Upper lobe of right lung (tissue), 1 donor: ENCODE data around the gene ATG101. TPM values are rescaled to one million over a fixed set of nuclear protein-coding genes. Genes with fewer than 3 reads are reported as not detected.
A peak's percentile ranks its signal among the peaks of the same experiment; 100 is the strongest.

Source experiments
- ATAC-seq: fragments of 200-7000 bp; cut with Tn5 transposase; one replicate; pipeline ENCODE4 v1.9.1; 2020; ENCODE audit warnings: mild to moderate bottlenecking, moderate library complexity
- DNase-seq: peaks from one replicate; pipeline ENCODE4 v3.0.0-alpha.2; 2020
- H3K27ac ChIP-seq: fragments of 200-600 bp; one replicate; pipeline ENCODE4 v1.8.0; 2022
- H3K27me3 ChIP-seq: fragments of 200-600 bp; one replicate; pipeline ENCODE4 v1.8.0; 2022; ENCODE audit warnings: mild to moderate bottlenecking
- H3K36me3 ChIP-seq: fragments of 200-600 bp; one replicate; pipeline ENCODE4 v1.8.0; 2022
- H3K4me1 ChIP-seq: fragments of 200-600 bp; one replicate; pipeline ENCODE4 v1.8.0; 2022
- H3K4me3 ChIP-seq: fragments of 200-600 bp; one replicate; pipeline ENCODE4 v1.8.0; 2022; ENCODE audit warnings: mild to moderate bottlenecking
- H3K9me3 ChIP-seq: fragments of 200-600 bp; one replicate; pipeline ENCODE4 v1.8.0; 2022
- intact Hi-C: fragments of 100-400 bp; cut with DNase I; formaldehyde crosslinking; loops from one replicate; pipeline ENCODE4 v1.11.0; 2022
- total RNA-seq: library from RNA; stranded (reverse); fragmentation: NEBNext Ultra II Directional; extraction: Animal tissue kit (Norgen Biotek cat#: 25700); gene quantifications from one replicate; pipeline ENCODE4 v1.2.1, GENCODE V29; 2021
- TF ChIP-seq, protein P1 (sequence below): fragments of 200-600 bp; IDR thresholded peaks from one replicate; pipeline ENCODE4 v1.8.0; 2022; ENCODE audit warnings: antibody characterized with exemption
- donor health status: DM: no; HTN: yes; CAD: no; lungs with severe emphysema.

The ATG101 gene
- total RNA-seq, 1 donor from 2014 or later = 37.3 TPM

DNA sequence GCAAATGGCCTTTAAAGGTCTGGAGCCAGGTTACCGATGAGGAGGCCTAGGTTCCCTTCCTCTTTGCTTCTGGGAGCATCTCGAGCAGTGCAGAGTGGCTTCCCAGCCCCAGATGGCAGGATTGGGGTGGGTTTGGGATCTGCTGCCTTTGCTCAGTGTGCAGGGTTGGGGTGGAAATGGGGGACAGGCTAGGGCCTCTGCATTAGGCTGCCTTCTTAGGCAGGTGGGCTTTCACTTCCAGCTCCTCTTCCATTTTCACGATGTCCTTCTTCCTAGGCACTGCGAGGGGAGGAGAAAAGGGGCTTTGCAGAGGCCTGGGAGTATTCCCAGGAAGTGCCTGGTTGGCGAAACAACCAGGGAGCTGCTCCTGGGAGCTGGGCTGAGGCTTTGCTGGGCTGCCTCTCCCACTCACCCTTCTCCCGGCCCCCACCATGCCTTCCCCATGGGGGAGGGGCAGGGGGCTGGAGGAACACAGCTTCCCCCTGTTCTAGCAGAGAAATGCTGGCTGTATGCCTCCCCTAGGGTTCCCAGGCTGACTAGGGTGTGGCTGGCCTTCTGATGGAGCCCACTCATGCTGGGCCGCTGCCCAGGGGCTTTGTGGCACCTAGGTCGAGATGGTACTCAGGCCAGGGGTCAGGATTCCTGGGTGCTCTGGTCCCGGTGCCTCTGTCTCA is 16.1 kb upstream of the ATG101 start:
- ATAC-seq (no peak), DNase-seq (no peak)
- intact Hi-C loops = no loop called here
- Histone ChIP-seq H3K4me1 (peaks cover 11% of the 10 kb centered on the region), H3K36me3 (peaks cover 35% of the 10 kb centered on the region), H3K27me3 (no peaks in the 10 kb centered on the region), H3K4me3 (peak overlapping the region; percentile 63), H3K9me3 (no peaks in the 10 kb centered on the region), H3K27ac (no peak overlapping the region)
- TF ChIP-seq, protein P1, sequence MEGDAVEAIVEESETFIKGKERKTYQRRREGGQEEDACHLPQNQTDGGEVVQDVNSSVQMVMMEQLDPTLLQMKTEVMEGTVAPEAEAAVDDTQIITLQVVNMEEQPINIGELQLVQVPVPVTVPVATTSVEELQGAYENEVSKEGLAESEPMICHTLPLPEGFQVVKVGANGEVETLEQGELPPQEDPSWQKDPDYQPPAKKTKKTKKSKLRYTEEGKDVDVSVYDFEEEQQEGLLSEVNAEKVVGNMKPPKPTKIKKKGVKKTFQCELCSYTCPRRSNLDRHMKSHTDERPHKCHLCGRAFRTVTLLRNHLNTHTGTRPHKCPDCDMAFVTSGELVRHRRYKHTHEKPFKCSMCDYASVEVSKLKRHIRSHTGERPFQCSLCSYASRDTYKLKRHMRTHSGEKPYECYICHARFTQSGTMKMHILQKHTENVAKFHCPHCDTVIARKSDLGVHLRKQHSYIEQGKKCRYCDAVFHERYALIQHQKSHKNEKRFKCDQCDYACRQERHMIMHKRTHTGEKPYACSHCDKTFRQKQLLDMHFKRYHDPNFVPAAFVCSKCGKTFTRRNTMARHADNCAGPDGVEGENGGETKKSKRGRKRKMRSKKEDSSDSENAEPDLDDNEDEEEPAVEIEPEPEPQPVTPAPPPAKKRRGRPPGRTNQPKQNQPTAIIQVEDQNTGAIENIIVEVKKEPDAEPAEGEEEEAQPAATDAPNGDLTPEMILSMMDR = no peak

DNA sequence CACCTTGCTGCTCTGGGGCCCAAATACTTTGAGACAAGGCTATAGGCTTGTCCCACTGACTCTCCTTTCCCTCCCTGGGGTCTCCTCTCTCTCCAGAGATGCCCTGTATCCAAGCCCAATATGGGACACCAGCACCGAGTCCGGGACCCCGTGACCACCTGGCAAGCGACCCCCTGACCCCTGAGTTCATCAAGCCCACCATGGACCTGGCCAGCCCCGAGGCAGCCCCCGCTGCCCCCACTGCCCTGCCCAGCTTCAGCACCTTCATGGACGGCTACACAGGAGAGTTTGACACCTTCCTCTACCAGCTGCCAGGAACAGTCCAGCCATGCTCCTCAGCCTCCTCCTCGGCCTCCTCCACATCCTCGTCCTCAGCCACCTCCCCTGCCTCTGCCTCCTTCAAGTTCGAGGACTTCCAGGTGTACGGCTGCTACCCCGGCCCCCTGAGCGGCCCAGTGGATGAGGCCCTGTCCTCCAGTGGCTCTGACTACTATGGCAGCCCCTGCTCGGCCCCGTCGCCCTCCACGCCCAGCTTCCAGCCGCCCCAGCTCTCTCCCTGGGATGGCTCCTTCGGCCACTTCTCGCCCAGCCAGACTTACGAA is 15.4 kb upstream of the ATG101 start:
- Histone ChIP-seq H3K4me3 (no peak overlapping the region), H3K9me3 (no peaks in the 10 kb centered on the region), H3K27ac (no peak overlapping the region), H3K27me3 (no peaks in the 10 kb centered on the region), H3K36me3 (peaks cover 42% of the 10 kb centered on the region), H3K4me1 (peaks cover 11% of the 10 kb centered on the region)
- intact Hi-C loops = no loop called here
- no peak for ATAC-seq
- TF ChIP-seq, protein P1 = no peak
- DNase-seq = no peak

DNA sequence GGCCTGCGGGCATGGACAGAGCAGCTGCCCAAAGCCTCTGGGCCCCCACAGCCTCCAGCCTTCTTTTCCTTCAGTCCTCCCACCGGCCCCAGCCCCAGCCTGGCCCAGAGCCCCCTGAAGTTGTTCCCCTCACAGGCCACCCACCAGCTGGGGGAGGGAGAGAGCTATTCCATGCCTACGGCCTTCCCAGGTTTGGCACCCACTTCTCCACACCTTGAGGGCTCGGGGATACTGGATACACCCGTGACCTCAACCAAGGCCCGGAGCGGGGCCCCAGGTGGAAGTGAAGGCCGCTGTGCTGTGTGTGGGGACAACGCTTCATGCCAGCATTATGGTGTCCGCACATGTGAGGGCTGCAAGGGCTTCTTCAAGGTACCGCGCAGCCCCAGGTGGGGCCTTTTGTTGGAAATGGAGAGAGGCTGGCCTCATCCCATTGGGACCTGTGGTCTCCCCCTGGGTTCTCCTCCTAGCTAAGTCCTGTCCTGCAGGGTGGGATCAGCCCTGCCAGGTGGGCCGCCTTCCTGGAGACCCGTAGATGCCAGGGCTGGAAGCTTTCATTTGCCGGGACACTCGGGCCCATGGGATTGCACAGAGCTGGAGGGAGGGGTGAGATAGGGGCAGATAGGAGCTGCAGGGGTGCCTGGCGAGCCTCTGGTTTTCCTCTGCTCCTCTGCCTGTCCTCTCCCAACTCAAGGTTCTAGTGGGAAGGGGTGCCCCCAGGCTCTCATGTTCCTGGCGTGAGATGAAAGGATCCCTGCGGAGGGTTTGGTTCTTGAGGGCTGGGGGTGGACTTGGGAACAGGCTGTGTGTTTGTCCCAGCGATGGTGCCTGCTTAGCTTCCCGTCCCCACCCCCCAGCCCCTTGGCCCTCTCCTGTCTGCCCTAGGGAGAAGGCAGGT is 14.7 kb upstream of the ATG101 start:
- Histone ChIP-seq H3K27me3 (no peaks in the 10 kb centered on the region), H3K4me3 (no peak overlapping the region), H3K36me3 (peaks cover 44% of the 10 kb centered on the region), H3K9me3 (no peaks in the 10 kb centered on the region), H3K27ac (no peak overlapping the region), H3K4me1 (peaks cover 6% of the 10 kb centered on the region)
- intact Hi-C loops = no loop called here
- TF ChIP-seq, protein P1 = no peak
- no peak for DNase-seq
- no peak for ATAC-seq

DNA sequence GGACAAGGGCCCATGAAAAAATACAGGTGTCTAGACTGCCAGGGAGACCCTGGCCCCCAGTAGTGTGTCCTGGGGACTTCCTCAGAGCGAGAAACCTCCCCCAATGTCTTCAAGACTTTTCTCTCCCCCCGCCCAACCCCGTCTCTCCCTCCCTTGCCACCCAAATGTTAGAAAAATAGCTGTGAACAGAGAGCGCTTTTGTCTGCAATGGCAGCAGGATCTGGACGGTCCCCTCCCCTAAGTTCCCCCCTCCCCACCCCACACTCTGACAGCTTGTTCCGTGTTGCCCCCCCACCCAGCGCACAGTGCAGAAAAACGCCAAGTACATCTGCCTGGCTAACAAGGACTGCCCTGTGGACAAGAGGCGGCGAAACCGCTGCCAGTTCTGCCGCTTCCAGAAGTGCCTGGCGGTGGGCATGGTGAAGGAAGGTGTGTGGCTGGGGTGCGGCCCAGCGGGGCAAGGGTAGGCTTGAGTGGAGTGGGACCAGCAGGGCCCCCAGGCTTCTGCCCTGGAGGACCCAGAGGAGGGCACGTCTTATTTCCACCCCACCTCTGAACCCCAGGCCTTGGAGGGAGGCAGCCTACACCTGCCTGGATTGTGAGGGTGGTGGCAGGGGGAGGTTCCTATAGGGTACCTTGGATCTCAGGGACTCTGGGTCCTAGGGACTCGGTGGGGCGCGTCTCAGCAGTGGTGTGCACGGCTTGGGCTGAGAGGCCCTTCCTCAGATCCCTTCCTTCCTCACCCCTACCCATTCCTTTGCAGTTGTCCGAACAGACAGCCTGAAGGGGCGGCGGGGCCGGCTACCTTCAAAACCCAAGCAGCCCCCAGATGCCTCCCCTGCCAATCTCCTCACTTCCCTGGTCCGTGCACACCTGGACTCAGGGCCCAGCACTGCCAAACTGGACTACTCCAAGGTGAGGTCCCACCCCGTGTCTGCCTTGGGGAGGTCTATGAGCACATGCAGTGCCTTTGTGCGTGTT is 13.8 kb upstream of the ATG101 start:
- no peak overlapping the region for H3K27ac ChIP-seq
- H3K4me1 ChIP-seq = no peaks in the 10 kb centered on the region
- TF ChIP-seq, protein P1 = no peak
- DNase-seq (no peak), ATAC-seq (no peak)
- H3K9me3 ChIP-seq = no peaks in the 10 kb centered on the region
- H3K36me3 ChIP-seq = peaks cover 44% of the 10 kb centered on the region
- no peak overlapping the region for H3K4me3 ChIP-seq
- intact Hi-C loops = no loop called here
- H3K27me3 ChIP-seq = no peaks in the 10 kb centered on the region
